Neural cell (in vitro differentiated cells): ENCODE data around the gene SAMD7. TPM values are rescaled to one million over a fixed set of nuclear protein-coding genes. Genes with fewer than 3 reads are reported as not detected.
A peak's percentile ranks its signal among the peaks of the same experiment; 100 is the strongest.

Experiments used
- H2AFZ ChIP-seq: fragments of 200-600, 300-800 bp; sonication (generic), shearing (Covaris generic); 2 replicates; pipeline ENCODE4 v1.6.0; 2014; ENCODE audit warnings: low read depth, mild to moderate bottlenecking, antibody characterized with exemption, low read length, moderate library complexity
- H3F3A ChIP-seq: fragments of 200-600 bp; shearing (Covaris generic); 2 replicates; pipeline ENCODE4 v1.6.1; 2016; ENCODE audit warnings: mild to moderate bottlenecking, moderate library complexity, mixed read lengths, antibody characterized with exemption, low read length; ENCODE audit not compliant: insufficient read depth, poor library complexity, severe bottlenecking
- H3K27ac ChIP-seq: fragments of 200-600, 300-800 bp; sonication (generic), shearing (Covaris generic); 2 replicates; pipeline ENCODE4 v1.5.1; 2014; ENCODE audit warnings: mild to moderate bottlenecking, low read length, moderate library complexity
- H3K27me3 ChIP-seq: fragments of 300-800, 200-600 bp; sonication (generic), shearing (Covaris generic); 2 replicates; pipeline ENCODE4 v1.6.0; 2014; ENCODE audit warnings: mild to moderate bottlenecking, low read depth, low read length, moderate library complexity; ENCODE audit not compliant: insufficient read depth
- H3K36me3 ChIP-seq: fragments of 300-800, 200-600 bp; sonication (generic), shearing (Covaris generic); 2 replicates; pipeline ENCODE4 v1.5.1; 2014; ENCODE audit warnings: mild to moderate bottlenecking, antibody characterized with exemption, low read length, moderate library complexity; ENCODE audit not compliant: insufficient read depth
- H3K4me2 ChIP-seq: fragments of 300-800, 200-600 bp; sonication (generic), shearing (Covaris generic); 2 replicates; pipeline ENCODE4 v1.6.0; 2014; ENCODE audit warnings: mild to moderate bottlenecking, low read length
- H3K4me3 ChIP-seq: fragments of 300-800, 200-600 bp; sonication (generic), shearing (Covaris generic); 2 replicates; pipeline ENCODE4 v1.5.1; 2014; ENCODE audit warnings: mild to moderate bottlenecking, low read length, moderate library complexity
- H3K79me2 ChIP-seq: fragments of 200-600 bp; shearing (Covaris generic); replicated peaks from 2 replicates; pipeline ENCODE4 v1.6.0; 2014; ENCODE audit warnings: mild to moderate bottlenecking, low read length, moderate library complexity; ENCODE audit not compliant: insufficient read depth
- H3K9ac ChIP-seq: fragments of 300-800, 200-600 bp; sonication (generic), shearing (Covaris generic); 2 replicates; pipeline ENCODE4 v1.6.1; 2016; ENCODE audit warnings: mild to moderate bottlenecking, low read length, mixed read lengths
- H3K9me2 ChIP-seq: fragments of 200-600 bp; shearing (Covaris generic); 2 replicates; pipeline ENCODE4 v1.6.1; 2016; ENCODE audit warnings: mild to moderate bottlenecking, low read length, mixed read lengths; ENCODE audit not compliant: insufficient read depth
- H3K9me3 ChIP-seq: fragments of 200-600, 300-800 bp; sonication (generic), shearing (Covaris generic); 2 replicates; pipeline ENCODE4 v1.6.1; 2016; ENCODE audit warnings: mild to moderate bottlenecking, mixed run types, low read length, moderate library complexity, mixed read lengths
- H4K20me1 ChIP-seq: fragments of 200-600 bp; shearing (Covaris generic); 2 replicates; pipeline ENCODE4 v1.6.1; 2016; ENCODE audit warnings: mild to moderate bottlenecking, mixed run types; ENCODE audit not compliant: insufficient read depth
- CTCF ChIP-seq: fragments of 450-650 bp; IDR thresholded peaks from 2 replicates; pipeline ENCODE4 v1.5.1; 2014; ENCODE audit warnings: antibody characterized with exemption, mild to moderate bottlenecking, moderate library complexity; ENCODE audit not compliant: poor library complexity, severe bottlenecking
- EP300 ChIP-seq: fragments of 450-650 bp; conservative IDR thresholded peaks from 2 replicates; pipeline ENCODE4 v1.6.1; 2014; ENCODE audit warnings: antibody characterized with exemption, mild to moderate bottlenecking, moderate library complexity; ENCODE audit not compliant: poor library complexity, severe bottlenecking
- MXI1 ChIP-seq: fragments of 450-650 bp; conservative IDR thresholded peaks from 2 replicates; pipeline ENCODE4 v1.6.1; 2014; ENCODE audit warnings: antibody characterized with exemption, mild to moderate bottlenecking; ENCODE audit not compliant: poor library complexity, severe bottlenecking
- POLR2AphosphoS5 ChIP-seq: IDR thresholded peaks from 2 replicates; pipeline ENCODE4 v1.6.1; 2012
- RAD21 ChIP-seq: fragments of 450-650 bp; conservative IDR thresholded peaks from 2 replicates; pipeline ENCODE4 v1.6.1; 2014; ENCODE audit warnings: antibody characterized with exemption, mild to moderate bottlenecking, moderate library complexity
- SMC3 ChIP-seq: fragments of 450-650 bp; conservative IDR thresholded peaks from 2 replicates; pipeline ENCODE4 v1.6.1; 2014; ENCODE audit warnings: antibody characterized with exemption, mild to moderate bottlenecking, moderate library complexity; ENCODE audit not compliant: poor library complexity
- TAF1 ChIP-seq: IDR thresholded peaks from 2 replicates; pipeline ENCODE4 v1.6.1; 2012; ENCODE audit warnings: low read depth
- polyA plus RNA-seq: library from polyadenylated mRNA; depleted of rRNA; stranded (reverse); fragments of >200 nt; gene quantifications from 2 replicates; pipeline ENCODE4 v1.2.3, GENCODE V29; 2014

The SAMD7 gene
- polyA plus RNA-seq, 1 donor from 2014 or later: not detected

GRCh38 chr3:169930843-169931242 is 19.5 kb downstream of the SAMD7 start:
- Histone ChIP-seq H3K9me2 (no peaks in the 10 kb centered on the region), H3K79me2 (no peaks in the 10 kb centered on the region), H3K4me3 (no peak overlapping the region), H3F3A (no peaks in the 10 kb centered on the region), H3K27ac (no peak overlapping the region), H3K27me3 (no peaks in the 10 kb centered on the region), H4K20me1 (no peaks in the 10 kb centered on the region), H3K36me3 (no peaks in the 10 kb centered on the region), H3K9ac (no peak overlapping the region), H2AFZ (no peak overlapping the region), H3K9me3 (no peaks in the 10 kb centered on the region), H3K4me2 (no peak overlapping the region)
- TF ChIP-seq CTCF (no peak), RAD21 (no peak), SMC3 (no peak)

- TF ChIP-seq CTCF (no peak), TAF1 (no peak), EP300 (no peak), POLR2AphosphoS5 (peak; percentile 41), MXI1 (no peak), RAD21 (no peak)
- Histone ChIP-seq H3K4me3 (no peak overlapping the region), H3K79me2 (no peaks in the 10 kb centered on the region), H3K9me2 (no peaks in the 10 kb centered on the region), H3K36me3 (no peaks in the 10 kb centered on the region), H3K27me3 (no peaks in the 10 kb centered on the region), H4K20me1 (no peaks in the 10 kb centered on the region), H2AFZ (no peak overlapping the region), H3K27ac (no peak overlapping the region), H3K9me3 (no peaks in the 10 kb centered on the region), H3K9ac (no peak overlapping the region), H3K4me2 (no peak overlapping the region), H3F3A (no peaks in the 10 kb centered on the region)
These were observed 20.6 kb downstream of the SAMD7 start for GRCh38 chr3:169931747-169932520.

- Histone ChIP-seq H3K9me3 (no peaks in the 10 kb centered on the region), H3K4me3 (no peak overlapping the region), H3K27me3 (no peaks in the 10 kb centered on the region), H3K27ac (no peak overlapping the region), H3F3A (no peaks in the 10 kb centered on the region), H3K36me3 (no peaks in the 10 kb centered on the region), H3K79me2 (no peaks in the 10 kb centered on the region), H4K20me1 (no peaks in the 10 kb centered on the region), H2AFZ (no peak overlapping the region), H3K9ac (no peak overlapping the region), H3K9me2 (no peaks in the 10 kb centered on the region), H3K4me2 (no peak overlapping the region)
- TF ChIP-seq SMC3 (no peak), TAF1 (no peak)
These were observed 27.9 kb downstream of the SAMD7 start for GRCh38 chr3:169939320-169939719.
